HFF-Myc (cell line): Measurements from ENCODE around the gene CD109.

Source experiments
- DNase-seq: peaks from one replicate; pipeline ENCODE4 v3.0.0-alpha.2; 2011; ENCODE audit warnings: low read depth; ENCODE audit errors: extremely low read depth
- H3K4me3 ChIP-seq: replicated peaks from 2 replicates; pipeline ENCODE4 v1.5.1; 2011; ENCODE audit warnings: low read depth, mild to moderate bottlenecking, control low read depth, low read length
- CTCF ChIP-seq: IDR thresholded peaks from 2 replicates; pipeline ENCODE4 v1.5.1; 2012; ENCODE audit warnings: mild to moderate bottlenecking, low read depth, low read length, control low read depth; ENCODE audit errors: missing control alignments

Gene CD109

GRCh38 chr6:73784726-73785505 is 88.9 kb downstream of the CD109 start:
- H3K4me3 ChIP-seq, result no peak overlapping the region
- no peak for TF ChIP-seq CTCF
- DNase-seq, result no peak

DNA sequence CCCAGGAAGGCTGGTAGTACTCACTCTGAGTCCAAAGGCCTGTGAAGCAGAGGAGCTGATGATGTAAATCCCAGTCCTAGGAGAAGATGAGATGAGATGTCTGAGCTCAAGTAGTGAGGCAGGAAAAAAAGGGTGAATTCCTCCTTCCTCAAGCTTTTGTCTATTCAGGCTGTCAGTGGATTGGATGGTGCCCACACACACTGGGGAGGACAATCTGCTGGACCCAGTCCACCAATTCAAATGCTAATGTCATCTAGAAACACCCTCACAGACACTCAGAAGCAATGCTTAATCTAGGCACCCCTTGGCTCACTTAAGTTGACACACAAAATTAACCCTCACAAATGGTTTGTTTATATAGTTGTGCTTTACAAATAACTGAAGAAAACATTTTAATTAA is 94.6 kb downstream of the CD109 start:
- no peak for DNase-seq
- no peak for TF ChIP-seq CTCF

DNA sequence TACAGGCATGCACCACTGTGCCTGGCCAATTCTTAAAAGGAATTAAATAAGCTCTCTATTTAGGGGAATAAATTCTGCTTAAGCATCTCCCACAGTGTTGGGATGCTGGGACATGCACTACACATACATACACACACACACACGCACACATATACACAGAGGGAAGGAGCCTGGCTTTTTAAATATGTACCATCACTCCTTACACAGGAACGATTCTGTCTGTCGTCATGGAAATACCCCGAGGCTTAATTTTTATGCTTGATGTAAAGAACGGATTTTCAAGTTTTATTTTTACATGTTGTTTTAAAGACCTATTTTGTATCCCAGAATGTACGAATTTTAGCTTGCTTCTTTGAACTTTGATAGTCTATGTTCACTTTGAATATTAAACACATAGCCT is 95.3 kb downstream of the CD109 start:
- H3K4me3 ChIP-seq, result no peak overlapping the region
- DNase-seq, result no peak
- no peak for TF ChIP-seq CTCF

More for the DNA sequence above, 94.6 kb downstream of the CD109 start:
- no peak overlapping the region for H3K4me3 ChIP-seq

DNA sequence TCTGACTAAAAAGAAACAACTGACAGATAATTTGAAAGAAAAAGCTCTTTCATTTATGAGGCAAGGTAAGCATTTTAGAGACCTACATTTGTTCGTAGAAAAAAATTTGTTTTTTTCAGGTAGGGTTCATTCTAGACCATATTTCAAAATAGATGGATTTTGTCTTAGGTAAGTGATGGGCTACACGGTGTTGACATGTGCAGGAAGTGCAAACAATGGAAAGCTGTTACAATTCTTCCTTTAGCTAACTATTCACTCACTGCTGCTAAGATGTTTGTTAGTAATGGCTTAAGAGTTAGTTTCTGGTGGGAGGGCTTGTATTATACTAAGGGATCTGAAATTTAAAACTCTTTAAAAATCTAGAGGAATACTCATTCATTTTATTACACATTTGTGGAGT is 96.7 kb downstream of the CD109 start:
- no peak for DNase-seq
- TF ChIP-seq CTCF, result no peak
- H3K4me3 ChIP-seq, result no peak overlapping the region

GRCh38 chr6:73796881-73797280 is 100.9 kb downstream of the CD109 start:
- no peak for TF ChIP-seq CTCF
- no peak overlapping the region for H3K4me3 ChIP-seq
- DNase-seq, result no peak

DNA sequence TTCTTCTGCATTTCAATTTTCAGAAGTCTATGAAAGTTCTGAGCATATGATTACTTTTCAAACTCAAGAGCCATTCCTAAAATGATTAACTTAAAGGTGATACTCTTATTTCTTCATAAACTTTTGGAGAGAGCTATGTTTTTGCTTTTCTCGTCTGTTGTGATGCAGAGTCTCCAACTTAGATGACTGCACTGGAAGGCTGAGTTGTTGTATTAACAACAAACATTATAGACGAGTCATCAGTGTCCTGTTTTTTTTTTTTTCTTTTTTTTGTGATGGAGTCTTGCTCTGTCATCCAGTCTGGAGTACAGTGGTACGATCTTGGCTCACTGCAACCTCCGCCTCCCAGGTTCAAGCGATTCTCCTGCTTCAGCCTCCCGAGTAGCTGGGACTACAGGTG is 101.9 kb downstream of the CD109 start:
- no peak for TF ChIP-seq CTCF
- no peak overlapping the region for H3K4me3 ChIP-seq
- no peak for DNase-seq

DNA sequence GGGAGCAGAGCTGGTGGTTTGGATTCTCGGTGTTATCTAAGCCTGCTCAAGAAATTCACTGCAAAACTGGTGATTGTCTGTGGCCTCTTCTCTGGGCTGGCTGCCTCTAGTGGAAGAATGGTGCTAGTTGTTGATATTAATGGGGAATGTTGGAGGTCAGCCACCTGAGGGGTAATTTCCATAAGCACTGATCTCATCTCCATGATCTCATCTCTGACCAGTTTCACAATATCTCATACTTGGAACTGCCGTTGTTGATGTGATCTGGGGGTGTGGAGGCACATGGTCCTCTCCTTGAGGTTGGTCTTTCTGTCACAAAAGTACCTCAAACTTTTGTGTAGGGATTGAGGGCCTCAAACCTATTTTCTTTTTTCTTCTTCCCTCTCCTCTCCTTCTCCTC is 102.6 kb downstream of the CD109 start:
- peak; percentile 44 for TF ChIP-seq CTCF
- DNase-seq, result peak; percentile 86
- no peak overlapping the region for H3K4me3 ChIP-seq
